HCT116 (cell line): ENCODE data around the gene GNAI1. TPM values are rescaled to one million over a fixed set of nuclear protein-coding genes. Genes with fewer than 3 reads are reported as not detected.

ENCODE experiments used
- ATAC-seq: fragments of 200-7000 bp; cut with Tn5 transposase; 2 replicates; pipeline ENCODE4 v1.9.1; 2020; ENCODE audit warnings: mild to moderate bottlenecking, moderate library complexity
- BruUV-seq: library from RNA; stranded (reverse); fragments of 400-500 nt; replicated peaks from 2 replicates; lab custom pipeline; 2021; lab: Mats Ljungman, UMichigan
- CTCF ChIA-PET: fragments of 300-600 bp; sonication (Branson Sonifier 250); formaldehyde crosslinking; loops from one replicate; lab custom pipeline; 2021; ENCODE audit warnings: antibody characterized with exemption; lab: Charles Lee
- POLR2A ChIA-PET: fragments of 300-600, 350-600 bp; sonication (Branson Sonifier 250); formaldehyde crosslinking; loops from one replicate; lab custom pipeline; 2021; ENCODE audit warnings: antibody characterized with exemption; lab: Charles Lee
- RAD21 ChIA-PET, 2 experiments: fragments of 300-600 bp; sonication (Branson Sonifier 250); formaldehyde crosslinking; loops; one replicate each; lab custom pipeline; 2023; ENCODE audit warnings: low total read pairs in 2 of 2; ENCODE audit not compliant: uncharacterized antibody in 2 of 2, unreplicated experiment in 2 of 2, low non-redundant PET in 1 of 2; lab: Charles Lee
- DNase-seq: peaks from one replicate; pipeline ENCODE4 v3.0.0-alpha.2; 2010; ENCODE audit warnings: low read depth, low spot score
- H2AFZ ChIP-seq: fragments of 200-600 bp; shearing (Covaris generic), sonication (generic); 2 replicates; pipeline ENCODE4 v1.6.1; 2017; ENCODE audit warnings: low read depth, mixed run types, mixed read lengths, antibody characterized with exemption, low read length; ENCODE audit not compliant: poor library complexity, severe bottlenecking
- H3K27ac ChIP-seq: 2 replicates; pipeline ENCODE4 v1.5.1; 2012; ENCODE audit warnings: low read depth, low read length
- H3K27me3 ChIP-seq: fragments of 200-600 bp; sonication (generic); 2 replicates; pipeline ENCODE4 v1.6.1; 2016; ENCODE audit warnings: mixed run types, low read length, mixed read lengths; ENCODE audit not compliant: insufficient read depth
- H3K36me3 ChIP-seq, 2 experiments: fragments of 200-500 bp in 1 of 2; fragments of 200-600 bp in 1 of 2; sonication (Bioruptor generic) in 1 of 2; sonication (generic) in 1 of 2; 2 replicates each; pipeline versions ENCODE4 v1.5.1 to v1.6.1; 2014 to 2016; ENCODE audit warnings: low read length in 2 of 2, inconsistent platforms in 1 of 2, mixed read lengths in 1 of 2, mixed run types in 1 of 2; ENCODE audit not compliant: insufficient read depth in 2 of 2, control insufficient read depth in 1 of 2
- H3K4me1 ChIP-seq, 2 experiments: fragments of 200-600 bp in 1 of 2; sonication (generic) in 1 of 2; 2 replicates each; pipeline versions ENCODE4 v1.5.1 to v1.6.1; 2012 to 2017; ENCODE audit warnings: low read length in 2 of 2, inconsistent platforms in 1 of 2, mild to moderate bottlenecking in 1 of 2, mixed read lengths in 1 of 2, mixed run types in 1 of 2, moderate library complexity in 1 of 2; ENCODE audit not compliant: insufficient read depth in 2 of 2, control insufficient read depth in 1 of 2
- H3K4me2 ChIP-seq: fragments of 200-600 bp; sonication (generic); 2 replicates; pipeline ENCODE4 v1.6.1; 2017; ENCODE audit warnings: mixed run types, low read length, mixed read lengths
- H3K4me3 ChIP-seq, 2 experiments: fragments of 200-600 bp in 1 of 2; sonication (generic) in 1 of 2; replicated peaks in 1 of 2; 2 replicates each; pipeline ENCODE4 v1.5.1; 2011 to 2016; ENCODE audit warnings: low read length in 2 of 2, control low read depth in 1 of 2, low read depth in 1 of 2, mild to moderate bottlenecking in 1 of 2, mixed read lengths in 1 of 2, mixed run types in 1 of 2
- H3K79me2 ChIP-seq: fragments of 200-600 bp; sonication (generic); 2 replicates; pipeline ENCODE4 v1.6.1; 2017; ENCODE audit warnings: mild to moderate bottlenecking, mixed run types, low read length, moderate library complexity, mixed read lengths; ENCODE audit not compliant: insufficient read depth
- H3K9ac ChIP-seq: fragments of 200-600 bp; sonication (generic); 2 replicates; pipeline ENCODE4 v1.6.1; 2016; ENCODE audit warnings: low read length, mixed read lengths
- H3K9me2 ChIP-seq: fragments of 200-600 bp; sonication (generic), shearing (Covaris generic); 2 replicates; pipeline ENCODE4 v1.6.1; 2017; ENCODE audit warnings: mixed run types, mild to moderate bottlenecking, moderate library complexity; ENCODE audit not compliant: insufficient read depth
- H3K9me3 ChIP-seq, 2 experiments: fragments of 200-500 bp in 1 of 2; fragments of 200-600 bp in 1 of 2; sonication (Bioruptor generic) in 1 of 2; sonication (generic) in 1 of 2; 2 replicates each; pipeline ENCODE4 v1.6.1; 2014 to 2017; ENCODE audit warnings: low read length in 2 of 2, mixed read lengths in 2 of 2, inconsistent platforms in 1 of 2, low read depth in 1 of 2, mild to moderate bottlenecking in 1 of 2, mixed run types in 1 of 2, moderate library complexity in 1 of 2; ENCODE audit not compliant: control insufficient read depth in 1 of 2, insufficient read depth in 1 of 2
- H4K20me1 ChIP-seq: fragments of 200-600 bp; sonication (generic), shearing (Covaris generic); 2 replicates; pipeline ENCODE4 v1.6.1; 2017; ENCODE audit warnings: mixed run types, mild to moderate bottlenecking, moderate library complexity; ENCODE audit not compliant: insufficient read depth
- ATF3 ChIP-seq: IDR thresholded peaks from 2 replicates; pipeline ENCODE4 v1.6.1; 2012
- CBX3 ChIP-seq: IDR thresholded peaks from 2 replicates; pipeline ENCODE4 v1.6.1; 2012; ENCODE audit warnings: low read depth
- CTCF ChIP-seq, 3 experiments: fragments of 200-600 bp in 1 of 3; sonication (generic) in 1 of 3; IDR thresholded peaks in 2 of 3; conservative IDR thresholded peaks in 1 of 3; 2 replicates each; pipeline ENCODE4 v1.5.1; 2012 to 2017; ENCODE audit warnings: low read depth in 2 of 3, low read length in 2 of 3, antibody characterized with exemption in 1 of 3, borderline replicate concordance in 1 of 3, control low read depth in 1 of 3, mild to moderate bottlenecking in 1 of 3, mixed read lengths in 1 of 3, mixed run types in 1 of 3, moderate library complexity in 1 of 3; ENCODE audit not compliant: insufficient read depth in 1 of 3
- EGR1 ChIP-seq: IDR thresholded peaks from 2 replicates; pipeline ENCODE4 v1.6.1; 2012; ENCODE audit warnings: low read depth
- EZH2 ChIP-seq: fragments of 200-600 bp; sonication (generic); IDR thresholded peaks from 2 replicates; pipeline ENCODE4 v1.6.1; 2017; ENCODE audit warnings: antibody characterized with exemption, mixed run types
- EZH2phosphoT487 ChIP-seq: fragments of 200-600 bp; IDR thresholded peaks from 2 replicates; pipeline ENCODE4 v1.6.1; 2018; ENCODE audit warnings: antibody characterized with exemption, borderline replicate concordance
- FOSL1 ChIP-seq: IDR thresholded peaks from 2 replicates; pipeline ENCODE4 v1.6.1; 2012; ENCODE audit warnings: low read depth
- JUND ChIP-seq: IDR thresholded peaks from 2 replicates; pipeline ENCODE4 v1.6.1; 2012
- MAX ChIP-seq: IDR thresholded peaks from 2 replicates; pipeline ENCODE4 v1.6.1; 2012
- REST ChIP-seq: IDR thresholded peaks from 2 replicates; pipeline ENCODE4 v1.6.1; 2012; ENCODE audit warnings: low read depth
- SIN3A ChIP-seq: IDR thresholded peaks from 2 replicates; pipeline ENCODE4 v1.6.1; 2012; ENCODE audit warnings: low read depth
- SRF ChIP-seq: IDR thresholded peaks from 2 replicates; pipeline ENCODE4 v1.6.1; 2012; ENCODE audit warnings: low read depth
- TCF7L2 ChIP-seq: IDR thresholded peaks from 2 replicates; pipeline ENCODE4 v1.7.0; 2011; ENCODE audit warnings: borderline replicate concordance, inconsistent platforms; ENCODE audit not compliant: insufficient read depth, insufficient read length; ENCODE audit errors: extremely low read depth
- ZFX ChIP-seq: fragments of 450-650 bp; IDR thresholded peaks from 2 replicates; pipeline ENCODE4 v1.6.1; 2017
- ZNF274 ChIP-seq: fragments of 200-500 bp; sonication (Bioruptor generic); IDR thresholded peaks from 2 replicates; pipeline ENCODE4 v1.6.1; 2014; ENCODE audit warnings: mild to moderate bottlenecking, low read depth, low read length, inconsistent platforms
- intact Hi-C: fragments of 100-400 bp; cut with micrococcal nuclease; formaldehyde crosslinking; loops from 2 replicates; pipeline ENCODE4 v1.10.0; 2022
- total RNA-seq: library from RNA; stranded (reverse); gene quantifications from one replicate; pipeline ENCODE4 v1.2.1, GENCODE V29; 2021; ENCODE audit not compliant: unreplicated experiment

Gene GNAI1
- total RNA-seq, 1 experiment from 2014 or later, result 148 TPM

GRCh38 chr7:80236681-80237080, 102.0 kb downstream of the GNAI1 start:
- H3K9me2 ChIP-seq, result no peaks in the 10 kb centered on the region
- intact Hi-C loops, result no loop called here
- H3K27me3 ChIP-seq, result no peaks in the 10 kb centered on the region
- H3K4me3 ChIP-seq, result no peak overlapping the region
- CTCF ChIA-PET, result no interaction called here
- no peak overlapping the region for H3K9ac ChIP-seq
- no peaks in the 10 kb centered on the region for H3K79me2 ChIP-seq
- H3K27ac ChIP-seq, result no peak overlapping the region
- RAD21 ChIA-PET, result no interaction called here
- peaks cover 0 to 2% of the 10 kb centered on the region in 2 experiments; a peak in 1 of 4 replicates for H3K4me1 ChIP-seq
- no peak overlapping the region for H2AFZ ChIP-seq
- TF ChIP-seq ZNF274, result no peak
- TF ChIP-seq REST, result no peak
- no peak for TF ChIP-seq FOSL1
- no peak for TF ChIP-seq EZH2
- TF ChIP-seq ZFX, result no peak
- no peak for TF ChIP-seq CTCF (IDR thresholded peaks at IDR 0.05 in 2 of 3, conservative IDR thresholded peaks at IDR 0.05 in 1 of 3; ENCODE audit: borderline replicate concordance in 1 of 3, insufficient read depth in 1 of 3, low read depth in 2 of 3, low read length in 2 of 3)
- TF ChIP-seq MAX, result no peak
- no peak for TF ChIP-seq EGR1
- TF ChIP-seq ATF3, result no peak
- TF ChIP-seq SIN3A, result no peak
- no peak for TF ChIP-seq EZH2phosphoT487
- no peak for TF ChIP-seq CBX3
- no peak for TF ChIP-seq JUND
- TF ChIP-seq TCF7L2, result no peak
- TF ChIP-seq SRF, result no peak
- no TSS peak for BruUV-seq
- no peak for ATAC-seq
- H3K4me2 ChIP-seq, result no peak overlapping the region
- POLR2A ChIA-PET, result no interaction called here
- no peaks in the 10 kb centered on the region for H3K9me3 ChIP-seq
- no peaks in the 10 kb centered on the region for H3K36me3 ChIP-seq
- H4K20me1 ChIP-seq, result no peaks in the 10 kb centered on the region
- DNase-seq, result no peak
